Heart left ventricle (tissue), 16 donors: Measurements from ENCODE around the gene CACNB2. TPM values are rescaled to one million over a fixed set of nuclear protein-coding genes. Genes with fewer than 3 reads are reported as not detected.
A peak's percentile ranks its signal among the peaks of the same experiment; 100 is the strongest.

Source experiments
- ATAC-seq, 4 donors: fragments of 200-7000 bp; cut with Tn5 transposase; one replicate each; pipeline ENCODE4 v1.9.1; 2020 to 2022; ENCODE audit warnings: moderate library complexity in 4 of 4, mild to moderate bottlenecking in 3 of 4, moderate number of reproducible peaks in 1 of 4
- DNase-seq, 5 donors: peaks; one replicate each; pipeline ENCODE4 v3.0.0-alpha.2; 2020
- H3K27ac ChIP-seq, 12 donors: fragments of 200-600 bp; sonication (generic) in 4 of 12; one replicate each; pipeline versions ENCODE4 v1.5.0 to v1.8.0; 2016 to 2022; ENCODE audit warnings: mild to moderate bottlenecking in 2 of 12
- H3K27me3 ChIP-seq, 9 donors: fragments of 200-600 bp; sonication (generic) in 2 of 9; one replicate each; pipeline versions ENCODE4 v1.5.1 to v1.8.0; 2016 to 2022; ENCODE audit warnings: mild to moderate bottlenecking in 3 of 9
- H3K36me3 ChIP-seq, 9 donors: fragments of 200-600 bp; sonication (generic) in 2 of 9; one replicate each; pipeline versions ENCODE4 v1.5.0 to v1.8.0; 2018 to 2022; ENCODE audit warnings: mild to moderate bottlenecking in 2 of 9
- H3K4me1 ChIP-seq, 12 donors: fragments of 200-600 bp; sonication (generic) in 4 of 12; one replicate each; pipeline versions ENCODE4 v1.5.0 to v1.8.0; 2016 to 2022; ENCODE audit warnings: mild to moderate bottlenecking in 3 of 12
- H3K4me3 ChIP-seq, 12 donors: fragments of 200-600 bp; sonication (generic) in 4 of 12; one replicate each; pipeline versions ENCODE4 v1.5.0 to v1.8.0; 2017 to 2022; ENCODE audit warnings: mild to moderate bottlenecking in 9 of 12, moderate library complexity in 4 of 12
- H3K9me3 ChIP-seq, 12 donors: fragments of 200-600 bp; sonication (generic) in 4 of 12; one replicate each; pipeline versions ENCODE4 v1.5.0 to v1.8.0; 2016 to 2022; ENCODE audit warnings: mild to moderate bottlenecking in 1 of 12
- CTCF ChIP-seq, 12 donors: fragments of 200-600 bp; sonication (generic) in 4 of 12; IDR thresholded peaks; one replicate each; pipeline versions ENCODE4 v1.5.0 to v1.8.0; 2018 to 2022; ENCODE audit warnings: antibody characterized with exemption in 12 of 12, mild to moderate bottlenecking in 5 of 12
- POLR2A ChIP-seq, 2 donors: fragments of 450-650 bp; IDR thresholded peaks; one replicate each; pipeline ENCODE4 v1.6.1; 2017; ENCODE audit warnings: antibody characterized with exemption in 2 of 2, mild to moderate bottlenecking in 2 of 2, moderate library complexity in 2 of 2
- WGBS, 4 donors: extraction: QIAGEN DNeasy Blood & Tissue Kit in 2 of 4; methylation state at CpG; one replicate each; pipeline versions ENCODE4 v1.1.5 to v1.1.7; 2013 to 2018; 5-methylcytosine and 5-hydroxymethylcytosine counted together
- intact Hi-C, 10 donors: fragments of 100-400 bp; cut with DNase I; formaldehyde crosslinking; loops; one replicate each; pipeline versions ENCODE4 v1.11.1 to v1.14.2; 2022
- polyA plus RNA-seq, 2 donors: library from polyadenylated mRNA; stranded (reverse); fragments of 200-250 nt; gene quantifications; one replicate each; pipeline ENCODE4 v1.2.3, GENCODE V29; 2013
- total RNA-seq, 9 donors: library from RNA; depleted of rRNA in 2 of 9; stranded (reverse); fragments of >200 nt in 2 of 9; fragmentation: NEBNext Ultra II Directional in 3 of 9; extraction: Animal tissue kit (Norgen Biotek cat#: 25700) in 3 of 9; gene quantifications; one replicate each; pipeline versions ENCODE4 v1.1.0 to v1.2.4, GENCODE V29; 2016 to 2023
- donor health status: ischemic (EF 13 %, LVEDD 7.1; RV severe dilation, severe dysfunction).
- donor health status: healthy with polysubstance abuse.
- donor health status: DM: no; HTN: yes; CAD: no.
- donor health status: DM: no; HTN: no; CAD: no.
- donor health status: ischemic (EF 25% LVEDD 6.9; RV normal size, moderate dysfunction).
- donor health status: ischemic (EF 25% LVEDD 5.7; RV mildly dilated, moderate dysfunction).
- donor health status: healthy.
- donor health status: DM: yes; HTN: yes; CAD: no.
- donor health status: ischemic (EF 35%, LVEDD 5.7; RV mildly dilated, moderate dysfunction).
- donor health status: nonischemic (EF 11% LVEDD 7.7; RV severe dilation, severe dysfunction).
- donor health status: DM: yes; HTN: yes; CAD: no.
- donor health status: PGD.
- donor health status: ischemic (EF 29% LVEDD 5.4; RV normal size, mild dysfunction).
- donor health status: nonischemic (EF 23%, LVEDD 6.1; RV moderate dilation, normal function).

The CACNB2 gene
- total and polyA plus RNA-seq, 11 donors: 11.4 to 63.2 (median 33.2) TPM

DNA sequence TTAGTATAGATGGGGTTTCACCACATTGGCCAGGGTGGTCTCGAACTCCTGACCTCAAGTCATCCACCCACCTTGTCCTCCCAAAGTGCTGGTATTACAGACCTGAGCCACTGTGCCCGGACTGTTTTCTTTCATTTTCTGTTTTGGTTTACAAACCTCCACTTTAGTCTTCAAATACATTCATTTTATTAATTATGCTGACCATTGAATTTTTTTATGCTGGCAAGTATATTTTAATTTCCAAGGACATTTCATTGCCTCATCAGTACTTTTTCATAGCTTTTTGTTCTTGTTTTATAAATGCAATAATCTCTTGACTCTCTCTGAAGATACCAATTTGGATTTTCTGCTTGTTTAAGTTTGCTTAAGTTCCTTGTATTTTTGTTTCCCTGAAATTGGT lies 170.5 kb downstream of the CACNB2 start:
- DNase-seq: no peak
- no peaks in the 10 kb centered on the region for H3K27me3 ChIP-seq
- H3K9me3 ChIP-seq: no peaks in the 10 kb centered on the region
- no peak for ATAC-seq
- intact Hi-C loops: loop anchor here in 3 of 10 donors (5.0 to 10.0 kb wide), 3 partner anchors 73 to 166 kb away; partner anchors contain the start of gene CACNB2 (in 1 of the 3)
- H3K4me3 ChIP-seq: no peak overlapping the region
- H3K4me1 ChIP-seq: peaks cover 0 to 24% (median 2%) of the 10 kb centered on the region in 12 donors
- no peak overlapping the region for H3K27ac ChIP-seq
- WGBS, 4 donors: 90 to 95% (median 92%) methylated on average over 2 of the region's 2 CpGs
- TF ChIP-seq CTCF (IDR thresholded peaks at IDR 0.05) (no peak), POLR2A (IDR thresholded peaks at IDR 0.05) (no peak)
- no peaks in the 10 kb centered on the region for H3K36me3 ChIP-seq

- no peak for TF ChIP-seq POLR2A (IDR thresholded peaks at IDR 0.05)
- peak in 11 of 12 donors; percentile 27 to 63 (median 42) for TF ChIP-seq CTCF (IDR thresholded peaks at IDR 0.05)
- H3K36me3 ChIP-seq: no peaks in the 10 kb centered on the region
- DNase-seq (peak in 1 of 5 donors; percentile 19), ATAC-seq (peak; percentile 69 to 82 (median 74))
- intact Hi-C loops: loop anchor here in 4 of 10 donors (2.0 to 10.0 kb wide), 5 partner anchors 75 to 466 kb away; partner anchors contain the start of gene CACNB2 (in 1 of the 4)
- no peaks in the 10 kb centered on the region for H3K9me3 ChIP-seq
- peak overlapping the region in 2 of 12 donors; percentile 6 to 7 for H3K4me3 ChIP-seq
- no peaks in the 10 kb centered on the region for H3K27me3 ChIP-seq
- peaks cover 0 to 25% (median 2%) of the 10 kb centered on the region in 12 donors for H3K4me1 ChIP-seq
- 18 to 26% (median 20%) methylated on average over 7 of the region's 7 CpGs for WGBS, 4 donors
- H3K27ac ChIP-seq: peak overlapping the region; percentile 61 to 92 (median 82)
These were observed 172.3 kb downstream of the CACNB2 start for GRCh38 chr10:18312374-18313139.

DNA sequence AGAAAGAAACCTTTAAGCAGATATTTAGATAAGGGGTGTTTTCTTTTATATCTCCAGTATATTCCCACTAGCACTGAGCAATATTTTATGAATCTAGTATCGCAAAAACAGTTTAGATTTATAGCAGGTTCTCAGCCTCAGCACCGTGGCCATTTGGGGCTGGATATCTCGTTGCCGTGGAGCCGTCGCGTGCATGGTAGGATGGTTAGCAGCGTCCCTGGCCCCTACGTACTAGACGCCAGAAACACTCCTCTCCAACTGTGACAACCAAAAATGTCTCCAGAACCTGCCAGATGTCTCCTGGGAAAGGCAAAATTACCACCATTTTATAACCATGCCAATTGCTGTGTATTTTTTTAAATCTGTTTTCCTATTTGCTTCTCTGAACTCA lies 172.9 kb downstream of the CACNB2 start:
- Histone ChIP-seq H3K27me3 (no peaks in the 10 kb centered on the region), H3K4me1 (peaks cover 0 to 25% (median 1%) of the 10 kb centered on the region in 12 donors), H3K27ac (peak overlapping the region; percentile 61 to 92 (median 82)), H3K4me3 (peak overlapping the region in 3 of 12 donors; percentile 6 to 11 (median 7)), H3K9me3 (no peaks in the 10 kb centered on the region), H3K36me3 (no peaks in the 10 kb centered on the region)
- ATAC-seq (peak in 3 of 4 donors; percentile 6 to 30 (median 30)), DNase-seq (no peak)
- TF ChIP-seq CTCF (IDR thresholded peaks at IDR 0.05): no peak
- TF ChIP-seq POLR2A (IDR thresholded peaks at IDR 0.05): no peak
- intact Hi-C loops: loop anchor here in 4 of 10 donors (2.0 to 10.0 kb wide), 5 partner anchors 76 to 466 kb away; partner anchors contain the start of gene CACNB2 (in 1 of the 4)
- 67 to 72% (median 70%) methylated on average over 10 of the region's 10 CpGs for WGBS, 4 donors

GRCh38 chr10:18313626-18314025 lies 173.4 kb downstream of the CACNB2 start:
- intact Hi-C loops: loop anchor here in 4 of 10 donors (2.0 to 10.0 kb wide), 5 partner anchors 76 to 467 kb away; partner anchors contain the start of gene CACNB2 (in 1 of the 4)
- Histone ChIP-seq H3K4me3 (peak overlapping the region in 3 of 12 donors; percentile 6 to 11 (median 7)), H3K4me1 (peaks cover 0 to 25% (median 0%) of the 10 kb centered on the region in 12 donors), H3K36me3 (no peaks in the 10 kb centered on the region), H3K27me3 (no peaks in the 10 kb centered on the region), H3K9me3 (no peaks in the 10 kb centered on the region), H3K27ac (peak overlapping the region in 11 of 12 donors; percentile 61 to 92 (median 82))
- 57 to 72% (median 68%) methylated on average over 6 of the region's 6 CpGs for WGBS, 4 donors
- no peak for TF ChIP-seq CTCF (IDR thresholded peaks at IDR 0.05)
- no peak for TF ChIP-seq POLR2A (IDR thresholded peaks at IDR 0.05)
- DNase-seq (no peak), ATAC-seq (peak in 2 of 4 donors; percentile 30 to 40)
